Mononuclear cell (primary cell): ENCODE data around the gene SENP1. TPM values are rescaled to one million over a fixed set of nuclear protein-coding genes. Genes with fewer than 3 reads are reported as not detected.
"Not testable (repeated sequence)": the region's sequence is repeated elsewhere in the genome, so short reads cannot be mapped to it uniquely, and the experiment has no call there.

Experiments
- H3K27me3 ChIP-seq: 2 replicates; pipeline ENCODE4 v1.6.0; 2011; ENCODE audit warnings: low read length, control low read depth; ENCODE audit not compliant: insufficient read depth
- H3K4me1 ChIP-seq: 2 replicates; pipeline ENCODE4 v1.5.1; 2011; ENCODE audit warnings: mild to moderate bottlenecking, low read length, control low read depth; ENCODE audit not compliant: insufficient read depth
- H3K4me3 ChIP-seq: 2 replicates; pipeline ENCODE4 v1.5.1; 2011; ENCODE audit warnings: mild to moderate bottlenecking, low read length, moderate library complexity
- H3K9me3 ChIP-seq: 2 replicates; pipeline ENCODE4 v1.5.1; 2011; ENCODE audit warnings: low read depth, mild to moderate bottlenecking, control low read depth, low read length
- total RNA-seq: library from RNA; depleted of rRNA; stranded (reverse); fragments of >200 nt; gene quantifications from one replicate; pipeline ENCODE4 v1.2.3, GENCODE V29; 2012

The SENP1 gene
- 52.9 TPM for total RNA-seq

DNA sequence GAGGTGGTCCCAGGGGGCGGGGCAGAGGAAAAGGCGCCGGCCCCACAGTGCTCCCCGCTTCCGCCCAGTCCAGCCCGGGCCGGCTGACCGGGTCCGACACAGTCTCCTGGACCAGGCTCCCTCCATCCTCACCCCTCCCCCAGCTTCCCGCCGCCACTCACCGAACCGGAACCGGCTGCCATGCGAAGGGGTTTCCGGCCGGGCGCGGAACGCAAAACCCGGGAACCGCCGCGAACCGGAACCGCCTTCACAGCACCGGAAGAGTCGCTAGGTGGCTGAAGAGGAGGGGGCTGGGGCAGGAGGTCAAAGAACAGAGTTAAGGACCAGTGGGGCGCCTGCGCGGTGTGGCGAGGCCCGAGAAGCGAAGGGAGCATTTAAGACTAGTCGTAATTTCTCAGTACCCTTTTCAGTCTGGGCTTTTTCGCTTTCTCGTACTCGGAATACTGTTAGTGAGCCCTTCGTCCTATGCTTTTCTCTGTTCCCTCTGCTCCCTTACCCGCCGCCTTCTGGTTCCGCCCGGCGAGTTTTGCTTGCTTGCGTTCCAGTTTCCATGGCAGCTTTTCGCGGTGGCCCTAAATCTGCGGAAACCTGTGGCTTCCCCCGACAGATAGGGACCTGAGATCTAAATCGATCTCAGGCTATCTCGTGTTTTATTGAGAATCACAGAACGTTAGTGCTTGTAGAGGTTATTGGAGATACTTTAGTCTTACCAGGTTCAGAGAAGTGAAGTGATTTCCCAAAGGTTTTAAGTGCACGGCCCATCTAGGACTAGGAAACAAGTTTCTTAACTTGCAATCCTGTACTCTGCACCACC is at the start of gene SENP1:
Gene SENP1, minus strand, starts transcription at position 213 of the 814 bp plus-strand sequence. CDS start 4,607 bp downstream, outside the sequence.
- Histone ChIP-seq H3K4me1 (peaks cover 21% of the 10 kb centered on the region), H3K9me3 (no peaks in the 10 kb centered on the region), H3K27me3 (no peaks in the 10 kb centered on the region), H3K4me3 (peak within 1 kb of the TSS; percentile 81)

DNA sequence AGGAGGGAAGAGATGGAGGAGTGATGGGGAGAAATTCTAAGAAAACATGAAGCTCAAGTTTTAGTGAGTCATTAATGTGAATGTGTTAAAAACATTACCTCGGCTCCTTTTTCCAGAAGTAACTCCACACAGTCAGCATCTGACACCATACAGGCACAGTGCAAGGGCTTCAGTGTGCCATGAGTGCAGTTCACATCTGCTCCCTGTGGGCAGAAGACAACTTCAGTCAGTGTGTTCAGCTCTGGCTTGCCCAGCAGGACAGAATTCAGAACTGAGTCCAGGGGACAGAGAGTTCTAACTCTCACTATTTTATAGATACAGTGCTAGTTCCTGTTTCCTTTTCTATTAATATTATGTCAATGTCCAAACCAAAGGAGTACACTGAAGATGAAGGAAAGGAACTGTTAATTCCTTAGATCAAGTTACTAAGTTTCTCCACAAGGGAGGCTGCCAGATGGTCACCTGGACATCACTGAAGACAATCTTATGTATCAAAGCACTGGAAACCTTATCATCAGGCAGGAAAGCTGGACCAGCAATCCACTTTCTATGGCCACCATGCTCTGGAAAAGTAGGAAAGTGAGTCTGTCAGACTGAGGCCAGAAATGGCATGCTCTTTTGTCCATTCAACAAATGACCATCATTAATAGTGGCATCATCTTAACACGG is 45.4 kb upstream of the SENP1 start:
- no peaks in the 10 kb centered on the region for H3K9me3 ChIP-seq
- no peaks in the 10 kb centered on the region for H3K27me3 ChIP-seq
- no peak overlapping the region for H3K4me3 ChIP-seq
- peaks cover under 1% of the 10 kb centered on the region for H3K4me1 ChIP-seq

- no peaks in the 10 kb centered on the region for H3K27me3 ChIP-seq
- no peaks in the 10 kb centered on the region for H3K4me1 ChIP-seq
- H3K9me3 ChIP-seq, result no peaks in the 10 kb centered on the region
- H3K4me3 ChIP-seq, result no peak overlapping the region
These were observed 40.1 kb upstream of the SENP1 start for GRCh38 chr12:48145981-48146380.

GRCh38 chr12:48143898-48144297 is 38.0 kb upstream of the SENP1 start:
- H3K4me3 ChIP-seq, result no peak overlapping the region
- H3K27me3 ChIP-seq, result no peaks in the 10 kb centered on the region
- H3K4me1 ChIP-seq, result no peaks in the 10 kb centered on the region
- no peaks in the 10 kb centered on the region for H3K9me3 ChIP-seq

DNA sequence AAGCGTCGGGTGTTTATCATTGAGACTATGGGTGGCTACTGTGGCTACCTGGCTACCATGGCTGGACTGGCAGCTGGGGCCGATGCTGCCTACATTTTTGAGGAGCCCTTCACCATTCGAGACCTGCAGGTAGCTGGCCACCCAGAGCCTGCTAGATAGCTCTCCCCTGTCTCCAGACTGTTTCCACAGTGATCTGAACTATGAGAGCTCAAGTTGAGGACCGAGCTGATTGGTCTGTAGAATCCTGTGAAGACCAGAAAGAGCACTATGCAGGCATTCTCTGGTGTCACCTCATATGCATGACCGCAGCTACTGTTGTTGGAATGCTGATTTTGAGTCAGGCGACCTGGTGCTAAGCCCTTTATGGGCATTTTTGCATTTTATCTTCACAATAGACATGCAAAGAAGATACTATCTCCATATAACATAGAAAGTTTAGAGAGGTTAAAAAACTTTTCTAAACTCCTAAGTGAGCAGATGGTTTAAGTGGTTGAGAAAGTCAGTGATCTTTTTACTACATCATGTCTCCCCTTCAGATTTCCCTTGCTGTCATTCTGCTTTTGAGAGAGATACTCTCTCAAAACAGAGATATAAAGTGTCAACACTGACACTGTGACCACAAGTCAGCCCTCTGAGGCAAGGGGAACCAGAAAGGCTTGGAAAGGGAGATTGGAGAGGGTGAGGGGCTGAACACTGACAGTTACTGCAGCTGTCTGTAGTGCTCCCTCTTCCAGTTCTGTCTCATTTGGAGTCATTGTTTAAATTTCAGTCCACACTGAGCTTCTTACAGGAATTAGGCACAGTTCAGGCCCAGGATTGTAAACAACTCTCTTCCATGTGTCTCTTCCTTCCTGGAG is 37.2 kb upstream of the SENP1 start:
- Histone ChIP-seq H3K9me3 (no peaks in the 10 kb centered on the region), H3K27me3 (no peaks in the 10 kb centered on the region), H3K4me1 (no peaks in the 10 kb centered on the region), H3K4me3 (no peak overlapping the region)

- H3K27me3 ChIP-seq, result no peaks in the 10 kb centered on the region
- no peaks in the 10 kb centered on the region for H3K4me1 ChIP-seq
- no peak overlapping the region for H3K4me3 ChIP-seq
These were observed 29.1 kb upstream of the SENP1 start for GRCh38 chr12:48135027-48135426.

DNA sequence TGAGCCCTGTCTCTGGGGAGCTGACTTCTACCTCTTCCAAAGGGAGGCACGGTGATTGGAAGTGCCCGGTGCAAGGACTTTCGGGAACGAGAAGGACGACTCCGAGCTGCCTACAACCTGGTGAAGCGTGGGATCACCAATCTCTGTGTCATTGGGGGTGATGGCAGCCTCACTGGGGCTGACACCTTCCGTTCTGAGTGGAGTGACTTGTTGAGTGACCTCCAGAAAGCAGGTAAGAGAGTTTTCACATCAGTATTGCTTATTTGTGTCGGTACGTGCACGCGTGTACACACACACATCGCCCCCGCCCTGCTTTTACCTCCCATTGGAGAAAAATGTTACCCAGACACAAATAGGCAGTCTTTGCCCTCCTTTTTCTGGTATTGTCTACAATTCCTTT is 26.9 kb upstream of the SENP1 start:
- Histone ChIP-seq H3K4me1 (no peaks in the 10 kb centered on the region), H3K27me3 (no peaks in the 10 kb centered on the region), H3K4me3 (no peak overlapping the region), H3K9me3 (no peaks in the 10 kb centered on the region)

More at GRCh38 chr12:48135027-48135426, 29.1 kb upstream of the SENP1 start:
- H3K9me3 ChIP-seq, result no peaks in the 10 kb centered on the region

- no peaks in the 10 kb centered on the region for H3K4me1 ChIP-seq
- H3K27me3 ChIP-seq, result no peaks in the 10 kb centered on the region
- H3K9me3 ChIP-seq, result no peaks in the 10 kb centered on the region
- H3K4me3 ChIP-seq, result no peak overlapping the region
These were observed 25.6 kb upstream of the SENP1 start for GRCh38 chr12:48131517-48131916.

GRCh38 chr12:48129376-48129775 is 23.5 kb upstream of the SENP1 start:
- no peaks in the 10 kb centered on the region for H3K4me1 ChIP-seq

GRCh38 chr12:48128800-48129199 is 22.9 kb upstream of the SENP1 start:
- no peaks in the 10 kb centered on the region for H3K9me3 ChIP-seq
- no peak overlapping the region for H3K4me3 ChIP-seq
- no peaks in the 10 kb centered on the region for H3K4me1 ChIP-seq
- no peaks in the 10 kb centered on the region for H3K27me3 ChIP-seq

More at GRCh38 chr12:48129376-48129775, 23.5 kb upstream of the SENP1 start:
- H3K4me3 ChIP-seq, result no peak overlapping the region
- no peaks in the 10 kb centered on the region for H3K9me3 ChIP-seq
- no peaks in the 10 kb centered on the region for H3K27me3 ChIP-seq

GRCh38 chr12:48126953-48127630 is 21.2 kb upstream of the SENP1 start:
- Histone ChIP-seq H3K9me3 (no peaks in the 10 kb centered on the region), H3K4me3 (no peak overlapping the region), H3K4me1 (no peaks in the 10 kb centered on the region), H3K27me3 (no peaks in the 10 kb centered on the region)

GRCh38 chr12:48125985-48126384 is 20.1 kb upstream of the SENP1 start:
- no peaks in the 10 kb centered on the region for H3K9me3 ChIP-seq

DNA sequence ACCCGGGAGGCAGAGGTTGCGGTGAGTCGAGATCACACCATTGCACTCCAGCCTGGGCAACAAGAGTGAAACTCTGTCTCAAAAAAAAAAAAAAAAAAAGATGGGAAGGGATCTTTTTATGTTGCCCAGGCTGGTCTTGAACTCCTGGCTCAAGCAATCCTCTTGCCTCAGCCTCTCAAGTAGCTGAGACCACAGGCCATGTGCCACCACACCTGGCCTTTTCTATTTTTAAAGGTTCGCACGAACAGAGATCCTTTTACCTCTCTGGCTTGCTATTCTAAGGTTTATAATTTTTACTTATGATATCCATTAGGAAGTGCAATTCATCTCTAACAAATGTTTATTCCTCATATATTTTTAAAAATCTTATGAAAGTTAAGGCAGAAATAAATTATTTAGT is 19.7 kb upstream of the SENP1 start:
- H3K4me1 ChIP-seq, H3K4me3 ChIP-seq, H3K9me3 ChIP-seq, H3K27me3 ChIP-seq: not testable (repeated sequence)

More at GRCh38 chr12:48125985-48126384, 20.1 kb upstream of the SENP1 start:
- Histone ChIP-seq H3K27me3 (no peaks in the 10 kb centered on the region), H3K4me3 (no peak overlapping the region), H3K4me1 (no peaks in the 10 kb centered on the region)

- H3K27me3 ChIP-seq, result no peaks in the 10 kb centered on the region
- no peak overlapping the region for H3K4me3 ChIP-seq
- no peaks in the 10 kb centered on the region for H3K9me3 ChIP-seq
- peaks cover 14% of the 10 kb centered on the region for H3K4me1 ChIP-seq
These were observed 17.3 kb upstream of the SENP1 start for GRCh38 chr12:48123169-48123568.
